ENCODE data around the gene CAV3.

- no peak for TF ChIP-seq CTCF (IDR thresholded peaks at IDR 0.05)
- TF ChIP-seq POLR2A (IDR thresholded peaks at IDR 0.05): no peak
Measured at GRCh38 chr3:8739757-8740504, 6.3 kb downstream of the CAV3 start.
